GM12864 (cell line): ENCODE data around the gene ATF7.

Source experiments
- DNase-seq: peaks from one replicate; pipeline ENCODE4 v3.0.0-alpha.2; 2011; ENCODE audit warnings: low read depth
- H3K4me3 ChIP-seq: 2 replicates; pipeline ENCODE4 v1.5.1; 2011; ENCODE audit warnings: mild to moderate bottlenecking, low read depth, low read length, control low read depth
- CTCF ChIP-seq: IDR thresholded peaks from 2 replicates; pipeline ENCODE4 v1.5.1; 2011; ENCODE audit warnings: low read depth, mild to moderate bottlenecking, moderate library complexity, low read length, control low read depth, inconsistent platforms; ENCODE audit errors: missing control alignments

Gene ATF7

GRCh38 chr12:53543539-53543938, 82.6 kb downstream of the ATF7 start:
- peak; percentile 92 for TF ChIP-seq CTCF
- no peak overlapping the region for H3K4me3 ChIP-seq
- peak; percentile 50 for DNase-seq

- no peak for DNase-seq
- no peak for TF ChIP-seq CTCF
These were observed 86.7 kb downstream of the ATF7 start for GRCh38 chr12:53539526-53539925.

GRCh38 chr12:53538209-53538689, 87.9 kb downstream of the ATF7 start:
- no peak overlapping the region for H3K4me3 ChIP-seq
- TF ChIP-seq CTCF: no peak
- DNase-seq: no peak

More at GRCh38 chr12:53539526-53539925, 86.7 kb downstream of the ATF7 start:
- no peak overlapping the region for H3K4me3 ChIP-seq

GRCh38 chr12:53536962-53537361, 89.2 kb downstream of the ATF7 start:
- H3K4me3 ChIP-seq: no peak overlapping the region
- DNase-seq: no peak
- TF ChIP-seq CTCF: no peak

GRCh38 chr12:53533471-53533870, 92.7 kb downstream of the ATF7 start:
- no peak overlapping the region for H3K4me3 ChIP-seq
- no peak for TF ChIP-seq CTCF
- no peak for DNase-seq

- H3K4me3 ChIP-seq: no peak overlapping the region
- no peak for DNase-seq
- no peak for TF ChIP-seq CTCF
These were observed 93.4 kb downstream of the ATF7 start for GRCh38 chr12:53532524-53533445.
